Stimulated activated CD4-positive, alpha-beta T cell treated with anti-CD3 and anti-CD28 coated beads, TNF-alpha, amount 100 ng/mL, for 4 hours (primary cell): Measurements from ENCODE around the gene ELP4.
"Not testable (repeated sequence)": the region's sequence is repeated elsewhere in the genome, so short reads cannot be mapped to it uniquely, and the experiment has no call there.

Experiments
- DNase-seq, 3 experiments: peaks; one replicate each; pipeline ENCODE4 v3.0.0-alpha.2; 2020; ENCODE audit warnings: low read depth in 3 of 3

ELP4 gene

DNA sequence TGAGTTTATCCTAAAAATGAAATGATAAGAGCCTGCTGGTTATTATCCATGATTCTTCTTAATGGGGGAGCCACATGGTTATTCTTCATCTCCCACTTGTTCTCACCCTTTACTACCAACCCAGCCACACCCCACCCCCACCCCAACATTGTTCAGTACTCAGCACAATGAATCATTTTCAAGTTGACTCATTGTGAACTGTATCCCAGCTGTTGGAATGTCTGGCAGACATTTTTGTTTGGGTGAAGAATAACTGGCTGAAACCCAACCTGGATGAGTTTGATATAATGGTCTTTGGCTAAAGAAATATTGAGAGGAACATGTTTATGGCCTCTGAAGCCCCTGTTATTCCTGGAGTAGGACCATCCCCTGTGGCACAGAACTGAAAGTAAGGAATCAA lies 136.2 kb downstream of the ELP4 start:
- DNase-seq: no peak

DNA sequence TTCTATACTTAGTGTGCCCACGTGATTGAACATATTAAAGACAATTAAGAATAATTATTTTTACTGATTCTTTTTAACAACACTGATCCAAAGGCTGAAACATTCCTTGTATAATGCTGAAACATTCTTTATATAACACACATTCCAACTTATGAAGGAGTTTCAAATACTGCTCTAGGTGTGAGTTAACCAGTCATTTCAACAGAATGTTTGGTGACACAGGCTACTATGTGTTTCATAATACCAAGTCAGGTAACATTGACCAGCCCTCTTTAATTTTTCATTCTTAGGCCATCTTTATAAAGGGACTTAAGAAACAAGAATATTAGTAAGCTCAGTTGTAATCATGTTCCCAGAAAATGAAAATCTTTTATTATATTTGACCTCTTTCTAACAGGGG lies 136.6 kb downstream of the ELP4 start:
- no peak for DNase-seq

DNA sequence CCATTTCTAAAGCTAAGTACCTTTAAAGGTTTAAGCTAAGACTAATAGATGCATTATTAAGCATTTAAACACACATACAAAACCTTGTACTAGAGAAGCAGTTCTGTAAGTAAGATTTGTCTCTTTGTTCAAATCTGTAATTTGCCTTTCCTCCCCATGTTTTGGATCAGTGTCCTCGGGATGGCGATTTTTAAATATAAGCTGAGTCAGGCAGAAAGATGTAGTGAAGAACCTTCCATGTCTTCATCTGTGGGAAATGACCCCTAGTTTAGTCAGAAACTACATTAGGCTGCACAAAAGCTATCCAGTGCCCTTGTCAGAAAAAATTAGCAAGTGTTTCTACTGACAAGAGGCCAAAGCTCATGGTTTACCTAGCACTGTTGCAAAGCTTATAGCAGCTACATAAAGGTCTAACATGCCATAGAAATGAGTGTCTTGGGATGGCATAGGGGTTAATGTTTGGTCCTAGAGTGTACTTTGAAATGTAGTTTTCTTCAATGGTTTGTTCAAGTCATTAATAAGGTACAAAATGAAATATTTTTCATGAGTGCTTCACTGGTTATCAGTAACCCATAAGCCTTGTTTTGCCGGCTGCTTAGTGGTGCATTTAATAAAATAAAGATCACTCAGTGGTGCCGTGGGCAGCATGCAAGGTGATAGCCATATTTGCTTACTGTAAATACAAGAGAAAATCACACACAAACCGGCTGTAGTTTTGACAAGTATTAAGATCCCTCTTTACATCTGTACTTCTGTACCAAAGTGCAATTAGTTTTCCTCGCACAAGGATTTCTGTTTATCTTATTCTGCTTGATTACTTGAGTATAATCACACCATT lies 139.8 kb downstream of the ELP4 start:
- DNase-seq: no peak

DNA sequence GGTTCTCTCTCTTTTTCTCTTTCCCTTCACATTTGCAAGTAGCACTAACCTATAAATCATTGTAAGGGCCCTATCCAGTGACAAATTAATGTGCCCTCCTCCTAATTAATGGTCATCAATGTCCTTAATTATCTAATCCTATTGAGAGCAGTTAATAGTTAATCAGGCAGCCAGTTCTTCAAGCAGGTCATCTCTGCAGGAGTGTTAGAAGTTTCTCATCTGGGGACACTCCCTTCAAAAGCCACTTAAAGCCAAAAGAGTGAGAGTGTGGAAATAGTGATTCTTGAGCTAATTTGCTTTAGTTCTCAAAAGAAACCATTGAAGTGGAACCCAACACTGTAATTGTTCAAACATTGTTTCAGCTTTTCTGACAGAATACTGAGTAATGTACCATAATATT lies 141.6 kb downstream of the ELP4 start:
- no peak for DNase-seq

DNA sequence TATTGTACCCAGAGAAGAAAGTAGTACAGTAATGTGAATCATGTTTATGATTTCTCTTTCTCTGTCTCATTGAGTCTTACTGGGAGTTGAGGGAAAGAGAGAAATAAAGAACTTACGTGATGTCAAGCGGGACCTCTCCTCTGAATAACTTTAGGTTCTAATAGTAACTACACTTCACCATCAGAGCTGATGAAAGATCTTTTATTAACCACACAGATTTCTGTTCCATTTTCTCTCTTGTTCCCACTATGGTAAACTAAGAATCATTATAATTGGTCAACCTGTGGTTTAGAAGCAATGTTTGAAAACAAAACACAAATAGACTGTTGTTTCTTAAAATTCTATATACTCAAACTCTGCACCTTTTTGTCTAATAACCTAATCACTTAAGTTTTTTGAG lies 142.3 kb downstream of the ELP4 start:
- no peak for DNase-seq

DNA sequence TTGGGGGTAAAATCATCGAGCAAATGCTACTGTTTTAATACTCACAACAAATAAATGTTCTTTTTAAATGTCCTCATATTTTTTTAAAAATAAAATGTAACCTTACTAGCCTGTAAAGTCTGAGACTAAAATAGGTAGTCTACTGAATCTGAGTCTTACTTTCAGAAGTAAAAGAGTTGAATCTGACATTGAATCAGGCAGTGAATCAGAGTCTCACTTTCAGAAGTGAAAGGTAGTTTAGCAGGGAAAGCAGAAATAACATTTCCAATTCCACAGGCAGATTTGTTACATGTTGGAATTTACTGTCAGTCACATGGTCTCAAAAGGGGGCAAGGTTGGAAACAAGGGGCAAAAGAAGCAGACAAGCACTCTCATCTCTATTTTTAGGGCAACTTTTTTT lies 143.0 kb downstream of the ELP4 start:
- DNase-seq: no peak

DNA sequence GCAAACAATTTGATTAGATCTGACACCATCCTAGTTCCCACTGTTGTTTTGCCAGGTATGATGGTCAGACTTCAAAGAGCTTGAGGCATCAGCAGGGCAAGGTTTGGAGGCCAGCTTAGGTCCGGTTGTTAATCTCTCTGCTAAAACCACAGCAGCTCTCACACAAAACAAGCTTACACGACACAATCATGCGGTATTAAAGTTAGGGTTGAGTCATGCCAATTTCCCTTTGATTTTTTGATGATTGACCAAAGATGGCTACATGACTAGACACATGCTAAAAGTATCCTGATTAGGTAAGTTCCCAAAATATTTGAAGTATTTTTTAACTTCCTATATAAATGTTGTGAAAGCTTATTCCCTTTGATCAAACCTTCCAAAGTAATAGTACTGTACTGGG lies 145.9 kb downstream of the ELP4 start:
- no peak for DNase-seq

DNA sequence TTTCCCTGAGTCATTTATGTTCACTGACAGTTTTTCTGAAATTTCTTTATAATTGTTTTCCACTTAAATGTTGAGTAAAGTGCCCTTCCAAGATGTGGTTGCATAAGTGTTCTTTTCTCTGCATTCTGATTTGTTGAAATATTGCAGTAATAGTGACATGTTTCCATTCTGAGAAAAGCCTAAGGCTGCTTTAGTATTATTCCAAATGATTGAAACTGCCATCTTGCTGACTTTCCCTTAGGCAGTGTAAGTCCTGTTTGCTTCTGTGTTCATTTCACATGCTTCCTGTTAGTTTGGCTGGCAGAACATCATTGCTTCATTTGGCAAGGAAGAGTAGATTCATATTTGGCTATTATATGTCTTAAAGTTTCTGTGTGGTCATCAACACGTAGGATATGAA lies 146.5 kb downstream of the ELP4 start:
- no peak for DNase-seq

DNA sequence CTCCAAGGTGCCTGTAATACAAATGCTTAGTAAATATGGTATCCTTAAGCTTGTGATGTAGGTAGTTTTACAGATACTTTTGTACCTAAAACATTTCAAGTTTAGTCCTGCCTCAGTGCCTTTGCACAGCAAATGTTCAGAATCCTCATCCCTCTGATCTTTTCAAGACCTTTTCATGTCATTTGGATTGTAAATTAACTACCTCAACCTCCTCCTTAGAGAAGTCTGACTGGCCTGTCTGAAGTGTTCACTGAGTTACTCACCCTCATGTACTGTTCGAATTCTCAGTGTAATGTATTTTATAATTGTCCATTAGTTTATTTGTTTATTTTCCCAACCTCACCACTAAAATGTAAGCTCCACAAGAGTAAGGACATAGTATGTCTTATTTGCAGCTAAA lies 147.5 kb downstream of the ELP4 start:
- no peak for DNase-seq

DNA sequence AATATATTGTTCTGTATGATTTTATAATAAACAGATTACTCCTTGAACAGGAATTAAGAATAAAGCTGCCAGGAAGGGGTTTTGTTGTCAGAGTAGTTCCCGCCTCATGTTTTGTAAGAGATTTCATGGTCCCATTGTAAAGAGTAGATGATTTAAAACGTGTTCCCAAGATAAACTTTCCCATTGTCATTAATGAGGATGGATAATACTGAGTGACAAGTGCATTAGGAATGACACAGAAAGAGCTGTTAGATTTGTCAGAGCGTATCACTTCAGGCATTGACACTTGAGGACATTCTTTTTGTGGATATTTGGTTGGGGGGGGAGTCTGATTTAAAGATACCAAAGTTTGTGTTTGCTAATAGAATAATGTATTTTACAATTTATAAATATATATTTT lies 154.6 kb downstream of the ELP4 start:
- DNase-seq: no peak

DNA sequence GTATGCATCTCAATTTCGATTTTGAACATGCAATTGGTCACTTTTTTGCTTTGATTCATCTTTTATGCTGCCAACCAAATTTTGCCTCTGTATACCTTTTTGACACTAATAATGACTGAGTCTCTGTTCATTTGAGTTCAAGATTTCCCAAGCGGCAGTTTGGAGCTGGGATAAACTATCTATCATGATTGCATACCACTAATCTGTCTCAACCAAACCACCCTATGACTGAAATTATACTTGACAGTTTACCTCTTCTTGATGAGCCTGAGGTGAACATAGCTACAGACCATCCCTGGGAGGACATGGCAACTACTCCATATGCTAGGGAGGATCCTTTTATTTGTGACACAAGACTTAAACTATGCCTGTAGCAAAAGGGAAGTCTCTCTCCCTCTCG lies 155.4 kb downstream of the ELP4 start:
- DNase-seq: no peak

DNA sequence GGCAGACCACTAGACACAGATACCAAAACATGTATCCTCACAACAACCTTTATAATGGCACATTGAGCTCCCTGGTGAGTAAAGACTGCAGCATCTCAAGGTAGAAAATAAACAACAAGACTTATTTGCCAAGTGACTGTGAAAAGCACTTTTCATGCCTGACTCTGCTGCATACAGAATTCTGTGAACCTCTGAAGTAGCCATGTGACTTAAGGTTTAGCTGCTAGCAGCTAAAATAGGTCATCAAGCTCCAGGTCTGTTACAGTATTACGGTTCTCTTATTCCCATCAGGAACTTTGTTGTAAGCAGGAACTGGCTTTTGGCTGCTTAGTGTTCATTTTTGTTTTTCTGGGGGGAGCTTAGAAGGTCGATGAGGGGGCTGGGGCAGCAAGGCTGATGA lies 162.1 kb downstream of the ELP4 start:
- DNase-seq: no peak

DNA sequence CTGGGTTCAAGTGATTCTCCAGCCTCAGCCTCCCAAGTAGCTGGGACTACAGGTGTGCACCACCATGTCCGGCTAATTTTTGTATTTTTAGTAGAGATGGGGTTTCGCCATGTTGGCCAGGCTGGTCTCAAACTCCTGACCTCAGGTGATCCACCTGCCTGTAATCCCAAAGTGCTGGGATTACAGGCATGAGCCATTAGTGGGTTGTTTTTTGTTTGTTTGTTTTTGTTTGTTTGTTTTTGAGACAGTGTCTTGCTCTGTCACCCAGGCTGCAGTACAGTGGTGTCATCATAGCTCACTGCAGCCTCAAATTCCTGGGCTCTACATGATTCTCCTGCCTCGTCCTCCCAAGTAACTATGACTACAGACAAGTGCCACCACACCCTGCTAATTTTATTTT lies 163.5 kb downstream of the ELP4 start:
- DNase-seq: not testable (repeated sequence)

DNA sequence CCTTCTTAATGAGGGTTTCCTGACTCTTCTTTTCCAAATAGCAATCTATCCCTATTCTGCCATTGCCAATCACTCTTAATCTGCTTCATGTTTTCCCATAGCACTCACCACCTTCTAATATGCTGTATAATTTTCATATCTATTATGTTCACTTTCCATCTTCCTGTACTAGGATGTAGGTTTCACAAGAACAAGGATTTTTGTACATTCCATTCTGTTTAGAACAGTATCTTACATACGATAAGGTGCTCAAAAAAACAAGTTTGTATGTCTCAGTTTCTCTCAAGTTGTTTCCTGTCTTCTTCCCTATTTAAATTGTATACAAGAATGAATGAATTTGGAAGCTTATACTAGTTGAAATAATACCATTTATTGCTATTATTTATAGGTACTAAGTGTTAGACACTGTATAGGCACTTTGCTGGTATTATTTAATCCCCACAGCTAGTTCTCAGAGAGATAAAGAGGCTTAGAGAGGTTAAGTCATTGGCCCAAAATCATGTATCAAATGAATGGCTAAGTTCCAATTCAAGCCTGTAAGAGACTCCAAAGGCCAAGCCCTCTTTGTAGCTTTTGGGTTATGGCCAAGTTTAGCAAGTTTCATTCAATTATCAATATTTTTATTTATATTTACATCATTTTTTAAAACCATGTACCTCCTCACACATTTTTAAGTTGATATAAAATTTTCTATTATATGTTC lies 166.9 kb downstream of the ELP4 start:
- DNase-seq: no peak

DNA sequence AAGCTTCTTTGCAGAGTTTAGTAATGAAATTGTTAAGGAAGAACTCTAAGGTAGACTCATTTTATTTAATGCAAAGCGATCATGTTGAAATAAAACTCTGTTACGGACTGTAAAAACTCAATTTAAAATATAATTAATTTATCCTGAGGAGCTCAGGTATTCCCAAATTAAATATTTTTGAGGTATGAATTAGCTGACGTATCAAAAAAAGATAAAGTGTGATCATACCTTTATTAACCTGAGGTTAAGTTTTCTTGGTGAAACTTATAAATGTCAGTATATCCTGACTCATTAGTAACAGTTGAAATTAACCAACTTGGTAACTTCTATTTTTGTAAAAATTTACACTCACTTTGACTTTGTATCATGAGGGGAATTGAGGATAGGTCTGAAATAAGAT lies 171.2 kb downstream of the ELP4 start:
- no peak for DNase-seq

DNA sequence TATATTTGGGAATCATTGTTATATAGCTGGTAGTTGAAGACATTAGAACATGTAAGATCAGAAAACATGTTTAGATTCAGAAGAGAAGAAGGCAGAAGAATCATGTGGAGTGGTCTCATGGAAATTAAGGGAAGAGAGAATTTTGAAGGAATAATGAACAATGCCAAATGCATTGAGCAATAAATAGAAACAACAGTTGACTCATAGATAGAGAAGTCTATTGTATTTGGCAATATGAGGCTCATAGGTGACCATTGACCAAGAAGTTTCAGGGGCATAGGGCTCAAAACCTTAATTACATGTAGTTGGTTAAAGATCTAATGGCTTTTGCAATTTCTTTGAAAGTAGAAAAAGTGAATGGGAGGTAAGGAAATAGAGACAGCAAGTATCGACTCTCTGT lies 177.7 kb downstream of the ELP4 start:
- no peak for DNase-seq

DNA sequence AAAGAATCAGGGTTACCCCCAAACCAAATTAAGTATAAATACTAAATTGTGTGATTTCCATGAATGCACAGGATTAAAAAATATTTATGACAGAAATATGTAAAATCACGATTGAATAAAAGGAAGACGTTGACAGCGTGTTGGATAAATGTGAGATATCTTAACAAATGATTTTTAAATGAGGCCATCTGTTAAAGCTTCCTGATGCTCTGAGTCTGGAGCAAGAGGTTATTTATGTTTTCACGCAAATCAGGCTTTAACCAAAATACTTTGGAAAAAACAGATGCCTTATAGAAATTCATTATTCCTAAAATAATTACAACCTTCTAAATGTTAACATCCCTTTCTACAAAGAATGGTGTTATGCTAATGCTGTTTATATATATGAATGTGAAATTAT lies 178.3 kb downstream of the ELP4 start:
- no peak for DNase-seq

DNA sequence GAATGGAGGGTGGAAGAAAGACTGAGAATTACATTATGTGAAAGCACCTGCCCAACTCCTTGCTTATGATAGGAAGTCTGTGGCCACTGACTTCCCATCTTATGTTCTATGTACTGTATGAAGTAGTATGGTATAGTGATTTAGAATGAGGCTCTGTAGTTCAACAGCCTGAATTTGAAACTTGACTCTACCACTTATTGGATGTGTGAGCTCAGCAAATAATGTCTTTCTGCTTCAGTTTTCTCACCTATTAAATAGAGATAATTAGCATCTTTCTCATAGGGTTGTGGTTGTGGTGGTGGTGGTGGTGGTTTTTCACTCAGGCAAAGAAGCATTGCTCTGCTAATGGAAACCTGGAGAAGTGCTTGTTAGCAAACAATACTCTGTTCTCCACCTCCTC lies 180.0 kb downstream of the ELP4 start:
- no peak for DNase-seq

DNA sequence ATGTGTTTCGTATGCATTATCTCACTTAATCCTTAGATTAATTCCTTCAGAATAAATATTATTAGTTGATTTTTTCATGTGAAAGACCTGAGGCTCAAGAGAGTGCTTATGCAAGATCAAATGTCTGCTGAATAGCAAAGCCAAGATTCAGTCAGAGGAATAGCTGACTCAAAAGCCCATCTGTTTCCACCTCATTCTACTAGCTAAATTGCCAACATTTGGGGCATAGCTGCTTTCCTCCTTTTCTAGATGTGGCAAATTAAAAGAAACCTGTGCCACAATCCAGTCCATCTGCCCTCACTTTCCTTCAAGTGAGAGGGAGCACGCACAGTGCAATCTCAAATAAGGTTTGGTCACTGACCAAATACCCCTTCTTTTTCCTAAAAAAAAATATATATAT lies 180.5 kb downstream of the ELP4 start:
- DNase-seq: no peak

DNA sequence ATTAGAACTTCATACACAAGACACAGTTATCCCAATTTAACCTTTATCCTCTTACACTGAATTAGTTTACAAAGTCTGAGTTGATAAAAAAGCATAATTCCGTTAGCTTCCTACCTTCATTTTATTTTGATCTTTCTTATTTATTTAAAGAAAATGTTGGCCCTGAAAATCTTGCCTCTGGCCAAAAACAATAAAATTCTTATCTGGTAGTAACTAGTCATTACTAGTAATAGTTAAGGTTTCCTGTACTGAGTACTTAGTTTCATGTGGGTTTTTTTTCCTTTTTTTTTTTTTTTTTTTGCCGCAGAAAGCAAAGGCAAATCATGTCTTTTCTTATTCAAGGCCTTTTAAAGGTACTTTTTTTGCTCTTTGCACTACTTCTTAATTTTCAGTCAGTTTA lies 180.9 kb downstream of the ELP4 start:
- no peak for DNase-seq

DNA sequence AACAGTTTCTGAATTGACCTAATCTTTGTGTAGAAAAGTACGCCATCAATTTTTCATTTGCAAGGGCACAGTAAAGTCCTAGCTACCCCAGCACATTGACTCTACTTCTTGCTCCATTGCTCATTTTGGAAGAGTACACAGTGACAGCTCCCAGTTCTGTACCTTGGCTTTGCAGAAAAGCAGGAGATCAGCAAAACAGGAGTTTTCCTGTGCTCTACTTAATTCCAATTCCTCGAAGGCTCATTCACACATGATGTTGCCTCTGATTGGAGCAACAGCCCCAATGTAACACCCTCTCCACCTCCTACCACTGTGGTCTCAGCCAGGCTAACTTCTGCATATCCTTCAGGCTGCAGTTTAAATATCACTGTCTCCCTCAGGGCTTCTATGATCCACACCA lies 182.9 kb downstream of the ELP4 start:
- no peak for DNase-seq

DNA sequence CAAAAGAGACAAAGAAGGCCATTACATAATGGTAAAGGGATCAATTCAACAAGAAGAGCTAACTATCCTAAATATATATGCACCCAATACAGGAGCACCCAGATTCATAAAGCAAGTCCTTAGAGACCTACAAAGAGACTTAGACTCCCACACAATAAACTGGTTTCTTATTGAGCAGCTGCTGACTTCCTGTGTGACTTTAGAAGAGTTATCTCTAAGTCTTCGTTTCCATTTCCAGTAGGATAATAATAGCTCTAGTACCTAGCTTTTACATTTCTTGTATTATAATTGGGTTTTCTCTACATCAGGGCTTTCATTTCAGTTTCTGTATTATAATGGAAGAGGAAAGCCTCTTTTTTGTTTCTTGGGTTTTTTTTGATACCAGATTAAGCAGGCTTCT lies 187.5 kb downstream of the ELP4 start:
- not testable (repeated sequence) for DNase-seq

DNA sequence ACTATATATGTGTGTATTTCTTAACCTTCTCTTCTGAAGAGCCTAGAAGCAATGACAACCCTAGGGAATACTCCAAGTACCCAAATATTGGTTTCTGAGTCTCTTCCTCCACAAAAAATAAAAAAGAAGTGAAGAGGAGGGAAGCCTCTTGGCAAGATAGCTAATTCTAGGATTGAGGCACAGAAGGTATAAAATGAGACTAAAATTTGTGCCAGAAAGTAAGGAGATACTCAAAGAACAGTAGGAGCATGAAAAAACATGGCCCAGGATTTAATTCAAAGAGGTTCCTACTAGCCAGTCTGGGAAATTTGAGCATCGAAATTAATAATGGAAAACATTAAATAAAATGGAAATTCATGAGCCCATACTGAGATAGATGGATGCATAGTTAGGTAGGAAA lies 189.5 kb downstream of the ELP4 start:
- DNase-seq: no peak

DNA sequence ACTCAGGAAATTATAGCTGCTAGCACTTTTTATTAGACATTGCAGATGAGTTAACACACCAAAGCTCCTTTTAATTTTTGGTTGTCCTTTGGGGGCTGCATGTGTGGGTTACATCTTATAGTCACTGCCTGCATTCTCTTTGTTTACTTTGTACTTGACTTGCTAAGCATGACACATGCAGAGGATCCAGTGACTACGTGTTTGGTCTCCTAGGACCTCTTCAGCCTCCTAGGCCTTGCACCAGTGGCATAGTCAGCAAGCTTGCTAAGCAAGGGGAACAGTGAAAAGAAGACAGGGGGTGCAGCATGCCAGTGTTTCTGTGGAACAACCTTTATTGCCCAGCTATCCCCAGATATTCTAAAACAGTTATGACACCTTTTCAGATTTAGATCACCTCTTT lies 193.4 kb downstream of the ELP4 start:
- DNase-seq: no peak
